Calu3 (cell line): ENCODE data around the gene E2F4. TPM values are rescaled to one million over a fixed set of nuclear protein-coding genes. Genes with fewer than 3 reads are reported as not detected.

Experiments
- Bru-seq: library from RNA; stranded (reverse); fragments of 400-500 nt; gene quantifications from one replicate; lab custom pipeline; 2021; lab: Mats Ljungman, UMichigan
- BruChase-seq, 2 experiments: library from RNA; stranded (reverse); fragments of 400-500 nt; gene quantifications; one replicate each; lab custom pipeline; 2021; lab: Mats Ljungman, UMichigan
- BruUV-seq: library from RNA; stranded (reverse); fragments of 400-500 nt; replicated peaks from 2 replicates; lab custom pipeline; 2021; lab: Mats Ljungman, UMichigan
- CTCF ChIA-PET: fragments of 300-600 bp; sonication (Branson Sonifier 250); formaldehyde crosslinking; loops from one replicate; lab custom pipeline; 2022; ENCODE audit warnings: antibody characterized with exemption; lab: Charles Lee
- DNase-seq: peaks from one replicate; pipeline ENCODE4 v3.0.0; 2022
- H3K27ac Mint-ChIP-seq: one replicate; pipeline ENCODE4 v1.8.0; 2022; ENCODE audit warnings: mixed read lengths; ENCODE audit not compliant: unreplicated experiment
- H3K27me3 Mint-ChIP-seq: one replicate; pipeline ENCODE4 v1.8.0; 2022; ENCODE audit warnings: mixed read lengths; ENCODE audit not compliant: unreplicated experiment
- H3K36me3 Mint-ChIP-seq: one replicate; pipeline ENCODE4 v1.8.0; 2022; ENCODE audit warnings: mild to moderate bottlenecking, moderate library complexity, mixed read lengths; ENCODE audit not compliant: insufficient read depth, unreplicated experiment
- H3K4me1 Mint-ChIP-seq: one replicate; pipeline ENCODE4 v1.8.0; 2022; ENCODE audit warnings: mild to moderate bottlenecking, low read depth, mixed read lengths; ENCODE audit not compliant: unreplicated experiment
- H3K4me3 Mint-ChIP-seq: one replicate; pipeline ENCODE4 v1.8.0; 2022; ENCODE audit warnings: mild to moderate bottlenecking, low read depth, moderate library complexity, mixed read lengths; ENCODE audit not compliant: unreplicated experiment
- H3K9me3 Mint-ChIP-seq: one replicate; pipeline ENCODE4 v1.8.0; 2022; ENCODE audit warnings: low read depth, mixed read lengths; ENCODE audit not compliant: unreplicated experiment
- CTCF ChIP-seq: fragments of 200-600 bp; IDR thresholded peaks from one replicate; pipeline ENCODE4 v1.8.0; 2022; ENCODE audit warnings: antibody characterized with exemption; ENCODE audit not compliant: unreplicated experiment
- intact Hi-C: fragments of 100-400 bp; cut with micrococcal nuclease; formaldehyde crosslinking; loops from one replicate; pipeline ENCODE4 v1.10.0; 2022; ENCODE audit not compliant: unreplicated experiment
- long read RNA-seq: library from polyadenylated mRNA; stranded (forward); transcript quantifications from one replicate; pipeline ENCODE4 v2.0.0, GENCODE V29; 2022
- total RNA-seq: library from RNA; stranded (reverse); gene quantifications from 2 replicates; pipeline ENCODE4 v1.2.3, GENCODE V29; 2022

Gene E2F4
- total RNA-seq (95.3 and 101 TPM in 2 replicates), Bru-seq, nascent RNA (percentile 77 among the genes with signal in this experiment), BruChase-seq, experiment 1, labeled RNA remaining after a 6-hour chase (percentile 91 among the genes with signal in this experiment), BruChase-seq, experiment 2, labeled RNA remaining after a 2-hour chase (percentile 89 among the genes with signal in this experiment)
- long read RNA-seq, transcript E2F4-201 (10 exons, 2,096 nt) = major isoform, 118 of 186 reads
- long read RNA-seq, partial matches to known transcripts = 8 of 186 reads
- long read RNA-seq, other reads (novel, unspliced or antisense) = 56 of 186 reads

- Mint-ChIP-seq H3K27me3 (no peaks in the 10 kb centered on the region), H3K27ac (peak within 1 kb of the TSS; percentile 82), H3K4me1 (peaks cover 37% of the 10 kb centered on the region), H3K4me3 (peak within 1 kb of the TSS; percentile 87), H3K36me3 (peaks cover 59% of the 10 kb centered on the region), H3K9me3 (no peaks in the 10 kb centered on the region)
- DNase-seq = peak; percentile 95
- TF ChIP-seq CTCF = no peak
- CTCF ChIA-PET = interaction anchor here (0.6 to 0.7 kb wide), 3 partner anchors 14 to 238 kb away, joined by 3 to 7 read pairs (median 7); no protein-coding TSS in a partner anchor
- TSS peak; percentile 50 for BruUV-seq
- intact Hi-C loops = no loop called here
Measured at GRCh38 chr16:67191995-67192681, at the start of gene E2F4. E2F4 (plus strand) TSS chr16:67192155; CDS start chr16:67192228, 73 bp downstream.

GRCh38 chr16:67142342-67142741, 49.6 kb upstream of the E2F4 start:
- no TSS peak for BruUV-seq
- no peaks in the 10 kb centered on the region for H3K9me3 Mint-ChIP-seq
- CTCF ChIA-PET = no interaction called here
- peaks cover 38% of the 10 kb centered on the region for H3K36me3 Mint-ChIP-seq
- H3K4me1 Mint-ChIP-seq = no peaks in the 10 kb centered on the region
- no peak overlapping the region for H3K27ac Mint-ChIP-seq
- H3K27me3 Mint-ChIP-seq = no peaks in the 10 kb centered on the region
- intact Hi-C loops = no loop called here
- no peak for TF ChIP-seq CTCF
- DNase-seq = no peak
- H3K4me3 Mint-ChIP-seq = no peak overlapping the region

- TF ChIP-seq CTCF = no peak
- DNase-seq = no peak
- Mint-ChIP-seq H3K9me3 (no peaks in the 10 kb centered on the region), H3K27me3 (no peaks in the 10 kb centered on the region), H3K27ac (no peak overlapping the region), H3K4me1 (no peaks in the 10 kb centered on the region), H3K4me3 (no peak overlapping the region), H3K36me3 (peaks cover 51% of the 10 kb centered on the region)
- BruUV-seq = no TSS peak
- intact Hi-C loops = no loop called here
- CTCF ChIA-PET = interaction anchor here (0.6 kb wide), 1 partner anchor 950 kb away, joined by 4 read pairs; no protein-coding TSS in a partner anchor
Measured at GRCh38 chr16:67144943-67145342, 47.0 kb upstream of the E2F4 start.

- no peak for DNase-seq
- intact Hi-C loops = no loop called here
- CTCF ChIA-PET = no interaction called here
- no peaks in the 10 kb centered on the region for H3K4me1 Mint-ChIP-seq
- TF ChIP-seq CTCF = no peak
- H3K27me3 Mint-ChIP-seq = no peaks in the 10 kb centered on the region
- H3K27ac Mint-ChIP-seq = no peak overlapping the region
- H3K36me3 Mint-ChIP-seq = peaks cover 51% of the 10 kb centered on the region
- H3K4me3 Mint-ChIP-seq = no peak overlapping the region
- H3K9me3 Mint-ChIP-seq = no peaks in the 10 kb centered on the region
- no TSS peak for BruUV-seq
Measured at GRCh38 chr16:67145746-67146145, 46.2 kb upstream of the E2F4 start.
